Naive thymus-derived CD4-positive, alpha-beta T cell (primary cell): Measurements from ENCODE around the gene CHMP3. TPM values are rescaled to one million over a fixed set of nuclear protein-coding genes. Genes with fewer than 3 reads are reported as not detected.

Experiments
- ATAC-seq: fragments of 150-1000 bp; cut with Tn5 transposase; 2 replicates; pipeline ENCODE4 v1.10.0; 2021; ENCODE audit warnings: mild to moderate bottlenecking, moderate library complexity
- CTCF ChIA-PET: fragments of 350-600 bp; sonication (Branson Sonifier 250); formaldehyde crosslinking; loops from one replicate; lab custom pipeline; 2021; ENCODE audit warnings: antibody characterized with exemption; lab: Charles Lee
- POLR2A ChIA-PET: fragments of 350-600 bp; sonication (Branson Sonifier 250); formaldehyde crosslinking; loops from one replicate; lab custom pipeline; 2021; ENCODE audit warnings: antibody characterized with exemption, inconsistent platforms; lab: Charles Lee
- DNase-seq, 9 donors: peaks; one replicate each; pipeline versions ENCODE4 v3.0.0 to v3.0.0-alpha.2; 2020 to 2022; ENCODE audit warnings: mixed read lengths in 1 of 9
- H3K27ac ChIP-seq: one replicate; pipeline ENCODE4 v1.7.0; 2013; ENCODE audit warnings: mild to moderate bottlenecking, low read depth, low read length, moderate library complexity
- H3K27me3 ChIP-seq, 2 donors: one replicate each; pipeline ENCODE4 v1.7.0; 2013; ENCODE audit warnings: low read length in 2 of 2, mild to moderate bottlenecking in 2 of 2, moderate library complexity in 2 of 2; ENCODE audit not compliant: control insufficient read depth in 2 of 2, insufficient read depth in 2 of 2
- H3K36me3 ChIP-seq, 3 experiments: 1 replicate in 2 of 3; 2 replicates in 1 of 3; pipeline ENCODE4 v1.7.0; 2013; ENCODE audit warnings: low read length in 3 of 3, mild to moderate bottlenecking in 3 of 3, moderate library complexity in 1 of 3; ENCODE audit not compliant: insufficient read depth in 3 of 3, control insufficient read depth in 2 of 3
- H3K4me1 ChIP-seq, 2 donors: one replicate each; pipeline ENCODE4 v1.7.0; 2013; ENCODE audit warnings: low read length in 2 of 2, mild to moderate bottlenecking in 2 of 2, moderate library complexity in 1 of 2; ENCODE audit not compliant: control insufficient read depth in 2 of 2, insufficient read depth in 2 of 2
- H3K4me3 ChIP-seq: 2 replicates; pipeline ENCODE4 v1.7.0; 2013; ENCODE audit warnings: mild to moderate bottlenecking, low read length
- H3K9me3 ChIP-seq, 3 experiments: 1 replicate in 2 of 3; 2 replicates in 1 of 3; pipeline ENCODE4 v1.7.0; 2013; ENCODE audit warnings: low read length in 3 of 3; ENCODE audit not compliant: control insufficient read depth in 2 of 3
- H3K27ac Mint-ChIP-seq, 9 donors: one replicate each; pipeline ENCODE4 v1.8.0; 2020 to 2022; ENCODE audit warnings: mixed read lengths in 9 of 9, mild to moderate bottlenecking in 8 of 9, moderate library complexity in 5 of 9, inconsistent platforms in 2 of 9
- H3K27me3 Mint-ChIP-seq, 5 donors: one replicate each; pipeline ENCODE4 v1.8.0; 2021 to 2022; ENCODE audit warnings: mixed read lengths in 5 of 5, mild to moderate bottlenecking in 1 of 5
- H3K36me3 Mint-ChIP-seq, 5 donors: one replicate each; pipeline ENCODE4 v1.8.0; 2020 to 2022; ENCODE audit warnings: mixed read lengths in 5 of 5, mild to moderate bottlenecking in 3 of 5, inconsistent platforms in 1 of 5
- H3K4me1 Mint-ChIP-seq, 7 donors: one replicate each; pipeline ENCODE4 v1.8.0; 2020 to 2022; ENCODE audit warnings: mixed read lengths in 7 of 7, mild to moderate bottlenecking in 3 of 7, inconsistent platforms in 1 of 7
- H3K4me3 Mint-ChIP-seq, 10 donors: one replicate each; pipeline ENCODE4 v1.8.0; 2020 to 2022; ENCODE audit warnings: mild to moderate bottlenecking in 10 of 10, mixed read lengths in 10 of 10, moderate library complexity in 6 of 10, inconsistent platforms in 2 of 10
- H3K9me3 Mint-ChIP-seq, 11 donors: one replicate each; pipeline ENCODE4 v1.8.0; 2020 to 2022; ENCODE audit warnings: mixed read lengths in 11 of 11, mild to moderate bottlenecking in 4 of 11, inconsistent platforms in 1 of 11, moderate library complexity in 1 of 11
- intact Hi-C, 2 donors: fragments of 100-400 bp; cut with micrococcal nuclease; formaldehyde crosslinking; loops; one replicate each; pipeline ENCODE4 v1.15.1; 2023
- polyA plus RNA-seq, 2 donors: library from polyadenylated mRNA; unstranded; fragments of 300-500 nt; fragmentation: Illumina TruSeq; gene quantifications; one replicate each; pipeline ENCODE4 v1.2.3, GENCODE V29; 2021
- total RNA-seq, 6 experiments: library from RNA in 5 of 6; stranded (reverse) in 5 of 6; gene quantifications; 1 replicate in 5 of 6; 2 replicates in 1 of 6; pipeline ENCODE4 v1.2.3 and lab custom pipeline; 2021 to 2026

Gene CHMP3
- total and polyA plus RNA-seq, 7 experiments from 2014 or later = 39.9 to 103 (median 90.1) TPM

DNA sequence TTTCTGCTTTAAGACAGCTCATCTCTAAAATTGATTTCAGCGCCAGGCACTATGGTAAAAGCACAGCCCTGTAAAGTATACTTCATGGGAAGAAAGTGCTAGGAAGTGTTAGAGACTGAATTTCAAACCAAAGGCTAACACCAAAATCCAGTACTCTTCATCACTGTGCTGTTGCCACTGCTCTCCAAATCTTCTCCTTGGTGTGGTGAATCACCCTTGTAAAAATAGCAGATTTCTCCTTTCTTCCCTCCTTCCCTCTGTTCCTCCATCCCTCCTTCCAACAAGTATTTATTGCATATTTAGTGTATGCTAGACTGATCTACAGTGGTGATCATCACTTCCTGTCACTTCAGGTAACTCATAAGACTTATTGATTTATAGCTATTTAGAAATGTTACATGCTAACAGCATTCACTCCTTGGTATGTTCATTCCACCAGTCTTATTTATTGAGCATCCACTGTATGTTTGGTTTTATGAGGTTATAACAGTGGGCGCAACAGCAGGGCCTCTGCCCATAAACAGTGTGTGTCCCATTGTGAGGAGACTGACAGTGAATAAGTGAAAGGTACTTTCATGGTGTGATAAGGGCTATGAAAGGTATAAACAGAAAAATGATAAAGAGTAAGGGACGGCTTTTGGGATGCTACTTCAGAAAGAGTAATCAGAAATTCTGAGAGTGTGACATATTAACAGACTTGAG, 102.0 kb downstream of the CHMP3 start:
- no peak overlapping the region for H3K27ac ChIP-seq
- Mint-ChIP-seq H3K4me3 (no peak overlapping the region), H3K27ac (peak overlapping the region in 8 of 9 donors; percentile 6 to 88 (median 37)), H3K4me1 (peaks cover 19 to 66% (median 42%) of the 10 kb centered on the region in 7 donors), H3K9me3 (peaks cover 0 to 2% (median 0%) of the 10 kb centered on the region in 11 donors), H3K36me3 (peaks cover 41 to 79% (median 70%) of the 10 kb centered on the region in 5 donors), H3K27me3 (no peaks in the 10 kb centered on the region)
- intact Hi-C loops = no loop called here
- ChIA-PET POLR2A (interaction anchor here (0.7 kb wide), 1 partner anchor 90 kb away, joined by 3 read pairs; no protein-coding TSS in a partner anchor), CTCF (no interaction called here)
- H3K27me3 ChIP-seq = no peaks in the 10 kb centered on the region
- no peak for ATAC-seq
- no peak overlapping the region for H3K4me3 ChIP-seq
- peaks cover 0 to 3% of the 10 kb centered on the region in 2 donors for H3K4me1 ChIP-seq
- peaks cover 29 to 93% (median 70%) of the 10 kb centered on the region in 3 experiments for H3K36me3 ChIP-seq
- no peaks in the 10 kb centered on the region for H3K9me3 ChIP-seq
- DNase-seq = no peak

DNA sequence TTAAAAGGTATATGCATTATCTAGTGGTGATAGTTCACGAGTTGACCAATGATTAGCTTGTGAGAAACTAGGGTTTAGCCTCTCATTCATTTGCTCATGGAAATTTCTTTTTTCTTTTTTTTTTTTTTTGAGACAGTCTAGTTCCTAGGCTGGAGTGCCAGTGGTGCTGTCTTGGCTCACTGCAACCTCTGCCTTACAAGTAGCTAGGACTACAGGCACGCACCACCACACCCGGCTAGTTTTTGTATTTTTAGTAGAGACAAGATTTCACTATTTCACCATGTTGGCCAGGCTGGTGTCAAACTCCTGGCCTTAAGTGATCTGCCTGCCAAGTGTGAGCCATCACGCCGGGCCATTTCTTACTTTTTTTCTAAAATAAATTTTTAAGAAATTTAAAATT, 108.1 kb downstream of the CHMP3 start:
- intact Hi-C loops = no loop called here
- no peak for ATAC-seq
- peaks cover 15 to 92% (median 47%) of the 10 kb centered on the region in 3 experiments for H3K36me3 ChIP-seq
- H3K27me3 ChIP-seq = no peaks in the 10 kb centered on the region
- no peaks in the 10 kb centered on the region for H3K9me3 ChIP-seq
- ChIA-PET CTCF (no interaction called here), POLR2A (interaction anchor here (0.6 to 3.2 kb wide), 3 partner anchors 13 to 111 kb away, joined by 3 to 23 read pairs (median 3); partner anchors contain the start of gene KDM3A)
- DNase-seq = no peak
- H3K9me3 Mint-ChIP-seq = no peaks in the 10 kb centered on the region
- peaks cover 25 to 81% (median 65%) of the 10 kb centered on the region in 5 donors for H3K36me3 Mint-ChIP-seq
- H3K4me1 Mint-ChIP-seq = peaks cover 15 to 54% (median 38%) of the 10 kb centered on the region in 7 donors
- no peak overlapping the region for H3K4me3 ChIP-seq
- no peak overlapping the region for H3K27ac ChIP-seq
- H3K27ac Mint-ChIP-seq = peak overlapping the region in 1 of 9 donors; percentile 50
- no peaks in the 10 kb centered on the region for H3K4me1 ChIP-seq
- no peaks in the 10 kb centered on the region for H3K27me3 Mint-ChIP-seq
- no peak overlapping the region for H3K4me3 Mint-ChIP-seq

- peaks cover 0 to 3% of the 10 kb centered on the region in 2 donors for H3K4me1 ChIP-seq
- H3K36me3 Mint-ChIP-seq = peaks cover 27 to 81% (median 65%) of the 10 kb centered on the region in 5 donors
- H3K4me3 Mint-ChIP-seq = no peak overlapping the region
- H3K4me1 Mint-ChIP-seq = peaks cover 18 to 58% (median 43%) of the 10 kb centered on the region in 7 donors
- no peak overlapping the region for H3K27ac ChIP-seq
- no peak overlapping the region for H3K4me3 ChIP-seq
- DNase-seq (no peak), ATAC-seq (no peak)
- no peaks in the 10 kb centered on the region for H3K9me3 Mint-ChIP-seq
- H3K9me3 ChIP-seq = no peaks in the 10 kb centered on the region
- CTCF ChIA-PET = interaction anchor here (0.6 kb wide), 1 partner anchor 233 kb away, joined by 3 read pairs; no protein-coding TSS in a partner anchor
- H3K36me3 ChIP-seq = peaks cover 19 to 90% (median 50%) of the 10 kb centered on the region in 3 experiments
- intact Hi-C loops = loop anchor here in 1 of 2 donors (5.0 kb wide), 1 partner anchor 33 kb away; no protein-coding TSS in a partner anchor
- H3K27me3 ChIP-seq = no peaks in the 10 kb centered on the region
- POLR2A ChIA-PET = interaction anchor here (0.8 to 3.2 kb wide), 2 partner anchors 13 to 14 kb away, joined by 3 to 23 read pairs; partner anchors contain the start of gene KDM3A
- H3K27ac Mint-ChIP-seq = peak overlapping the region in 2 of 9 donors; percentile 48 to 50
- no peaks in the 10 kb centered on the region for H3K27me3 Mint-ChIP-seq
Observed at GRCh38 chr2:86454238-86454637, 109.0 kb downstream of the CHMP3 start.

GRCh38 chr2:86453836-86454235, 109.4 kb downstream of the CHMP3 start:
- H3K4me1 Mint-ChIP-seq = peaks cover 21 to 59% (median 42%) of the 10 kb centered on the region in 7 donors
- H3K27me3 Mint-ChIP-seq = no peaks in the 10 kb centered on the region
- H3K36me3 Mint-ChIP-seq = peaks cover 24 to 80% (median 65%) of the 10 kb centered on the region in 5 donors
- Histone ChIP-seq H3K4me1 (peaks cover 0 to 7% of the 10 kb centered on the region in 2 donors), H3K9me3 (no peaks in the 10 kb centered on the region), H3K4me3 (no peak overlapping the region), H3K27me3 (no peaks in the 10 kb centered on the region), H3K36me3 (peaks cover 19 to 86% (median 51%) of the 10 kb centered on the region in 3 experiments), H3K27ac (no peak overlapping the region)
- POLR2A ChIA-PET = no interaction called here
- intact Hi-C loops = loop anchor here in 1 of 2 donors (5.0 kb wide), 1 partner anchor 33 kb away; no protein-coding TSS in a partner anchor
- H3K9me3 Mint-ChIP-seq = no peaks in the 10 kb centered on the region
- CTCF ChIA-PET = no interaction called here
- no peak overlapping the region for H3K4me3 Mint-ChIP-seq
- DNase-seq = no peak
- no peak for ATAC-seq
- no peak overlapping the region for H3K27ac Mint-ChIP-seq

Other genes starting within 250 kb of the CHMP3 start
- gene REEP1, start 225.8 kb downstream of the CHMP3 start, total RNA-seq = under 1 TPM; 0.22 to 0.45 (median 0.29) TPM
- gene REEP1, start 225.8 kb downstream of the CHMP3 start, polyA plus RNA-seq = under 1 TPM; 0.05 to 0.41 TPM
- gene KDM3A, start 122.1 kb downstream of the CHMP3 start, total RNA-seq = 100 to 1,000 TPM; 132 to 191 (median 169) TPM
- gene KDM3A, start 122.1 kb downstream of the CHMP3 start, polyA plus RNA-seq = 10 to 100 TPM; 17.7 to 50.7 TPM
- gene RNF103, start 60.4 kb upstream of the CHMP3 start, total RNA-seq = 10 to 100 TPM; 15.6 to 71.2 (median 37.8) TPM
- 1 to 10 TPM; 2.3 to 2.8 TPM for gene RNF103, start 60.4 kb upstream of the CHMP3 start, polyA plus RNA-seq
- gene RMND5A, start 156.8 kb upstream of the CHMP3 start, total RNA-seq = 10 to 100 TPM; 24.3 to 42.5 (median 32.0) TPM
- 10 to 100 TPM; 13.0 to 13.9 TPM for gene RMND5A, start 156.8 kb upstream of the CHMP3 start, polyA plus RNA-seq
- gene CD8A, start 227.5 kb upstream of the CHMP3 start, total RNA-seq = 10 to 100 TPM in 1 of 5 experiments, 1 to 10 TPM in 4; 1.4 to 56.0 (median 2.0) TPM
- gene CD8A, start 227.5 kb upstream of the CHMP3 start, polyA plus RNA-seq = under 1 TPM; 0.16 to 0.76 TPM